HG03521 (cell line): ENCODE measurements around the gene VAX1.
"Not testable (repeated sequence)": the region's sequence is repeated elsewhere in the genome, so short reads cannot be mapped to it uniquely, and the experiment has no call there.

Experiments used
- ATAC-seq: cut with Tn5 transposase; IDR thresholded peaks from one replicate; pipeline ENCODE4 v1.9.1; 2021; ENCODE audit warnings: mild to moderate bottlenecking, moderate library complexity; ENCODE audit not compliant: unreplicated experiment

VAX1 gene, protein sequence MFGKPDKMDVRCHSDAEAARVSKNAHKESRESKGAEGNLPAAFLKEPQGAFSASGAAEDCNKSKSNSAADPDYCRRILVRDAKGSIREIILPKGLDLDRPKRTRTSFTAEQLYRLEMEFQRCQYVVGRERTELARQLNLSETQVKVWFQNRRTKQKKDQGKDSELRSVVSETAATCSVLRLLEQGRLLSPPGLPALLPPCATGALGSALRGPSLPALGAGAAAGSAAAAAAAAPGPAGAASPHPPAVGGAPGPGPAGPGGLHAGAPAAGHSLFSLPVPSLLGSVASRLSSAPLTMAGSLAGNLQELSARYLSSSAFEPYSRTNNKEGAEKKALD

DNA sequence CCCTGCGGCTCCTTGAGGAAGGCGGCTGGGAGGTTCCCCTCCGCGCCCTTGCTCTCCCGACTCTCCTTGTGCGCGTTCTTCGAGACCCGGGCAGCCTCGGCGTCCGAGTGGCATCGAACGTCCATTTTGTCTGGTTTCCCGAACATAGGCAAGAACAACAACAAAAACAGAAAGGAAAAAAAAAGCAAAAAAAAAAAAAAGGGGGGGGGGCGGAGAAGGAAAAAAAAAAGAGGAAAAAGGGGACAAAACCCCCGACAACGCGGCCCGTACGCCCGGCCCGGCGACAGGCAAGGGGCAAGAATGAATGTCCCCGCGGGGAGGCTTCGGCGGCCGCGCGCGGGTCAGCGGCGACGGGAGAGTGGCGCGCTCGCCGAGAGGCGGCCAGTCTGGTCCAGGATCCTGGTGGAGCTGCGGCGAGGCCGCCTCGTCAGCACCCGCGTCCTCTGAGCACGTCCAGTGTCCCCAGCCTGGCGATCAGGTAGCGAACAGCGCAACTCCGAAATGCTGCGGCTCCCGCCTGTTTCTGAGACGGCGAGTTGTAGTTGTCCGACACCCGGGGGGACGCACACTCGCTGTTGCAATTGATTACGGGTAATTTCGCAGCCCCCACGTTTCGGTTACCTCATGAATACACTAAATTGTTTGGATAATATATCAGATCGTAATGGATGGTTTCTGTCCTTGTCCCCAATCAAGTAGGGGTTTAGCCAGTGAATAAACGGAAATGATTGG is at the start of gene VAX1:
TSS of gene VAX1 (minus strand) at position 360 of the 732 bp plus-strand sequence. CDS start at position 146, 214 bp downstream.
- ATAC-seq, result no peak

DNA sequence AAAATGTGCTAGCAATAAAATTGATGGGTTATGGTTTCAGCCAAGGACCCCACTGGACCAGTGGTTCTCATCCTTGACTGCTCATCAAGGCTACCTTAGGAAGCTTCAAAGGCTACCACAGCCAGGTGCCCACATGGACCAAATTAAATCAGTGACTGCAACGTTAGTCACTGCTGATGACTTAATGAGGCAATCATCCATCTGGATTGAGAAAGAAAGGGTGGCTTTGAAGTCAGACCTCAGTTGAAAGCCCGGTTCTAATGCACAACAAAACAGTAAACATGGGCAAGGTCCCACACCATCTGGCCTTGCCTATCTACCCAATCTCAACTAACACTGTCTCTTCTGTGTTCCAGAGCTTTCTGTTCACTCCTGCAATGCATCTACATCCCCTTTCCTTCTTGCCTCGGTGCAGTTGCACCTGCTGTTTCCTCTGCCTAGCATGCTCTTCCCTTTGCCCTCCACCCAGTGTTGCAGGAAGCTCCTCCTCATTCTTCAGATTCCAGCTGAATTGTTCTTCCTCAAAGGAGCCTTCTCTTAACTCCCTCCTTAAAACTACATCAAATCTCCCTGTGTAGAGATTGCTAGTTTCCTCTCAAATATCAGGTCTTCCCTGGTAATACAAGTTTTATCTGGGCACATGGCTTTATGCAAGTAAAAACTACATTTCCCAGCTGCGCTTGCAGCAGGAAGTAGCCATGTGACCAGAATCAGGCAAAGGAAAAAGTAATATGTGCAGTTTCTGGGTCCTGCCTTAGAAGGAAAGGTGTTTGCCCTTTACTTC is 49.0 kb upstream of the VAX1 start:
- no peak for ATAC-seq

DNA sequence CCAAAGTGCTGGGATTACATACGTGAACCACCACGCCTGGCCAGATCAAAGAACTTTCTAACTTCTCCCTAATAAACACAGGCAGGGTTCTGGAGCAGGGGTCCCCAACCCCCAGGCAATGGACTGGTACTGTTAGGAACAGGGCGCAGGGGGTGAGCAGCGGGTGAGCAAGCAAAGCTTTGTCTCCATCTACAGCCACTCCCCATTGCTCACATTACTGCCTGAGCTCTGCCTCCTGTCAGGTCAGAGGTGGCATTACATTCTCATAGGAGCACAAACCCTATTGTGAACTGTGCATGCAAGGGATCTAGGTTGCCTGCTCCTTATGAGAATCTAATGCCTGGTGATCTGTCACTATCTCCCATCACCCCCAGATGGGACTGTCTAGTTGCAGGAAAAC is 47.7 kb upstream of the VAX1 start:
- not testable (repeated sequence) for ATAC-seq

DNA sequence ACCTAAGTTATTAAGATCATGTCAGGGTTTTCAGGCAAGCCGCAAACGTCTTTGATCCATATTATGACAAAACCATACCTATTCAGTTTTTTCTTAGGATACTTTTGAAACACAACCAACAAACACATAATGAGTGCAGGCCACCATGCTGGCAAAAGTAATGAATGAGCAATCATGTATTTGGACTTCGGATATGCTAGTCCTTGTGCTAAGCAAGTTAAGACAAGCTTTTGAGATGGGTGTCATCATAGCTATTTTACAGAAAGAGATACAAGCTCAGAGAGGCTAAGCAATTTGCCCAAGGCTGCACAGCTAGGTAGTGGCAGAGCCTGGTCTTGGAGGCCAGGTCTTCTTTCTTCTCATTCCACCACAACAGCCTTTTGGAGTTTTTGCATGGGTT is 46.8 kb upstream of the VAX1 start:
- ATAC-seq, result no peak

DNA sequence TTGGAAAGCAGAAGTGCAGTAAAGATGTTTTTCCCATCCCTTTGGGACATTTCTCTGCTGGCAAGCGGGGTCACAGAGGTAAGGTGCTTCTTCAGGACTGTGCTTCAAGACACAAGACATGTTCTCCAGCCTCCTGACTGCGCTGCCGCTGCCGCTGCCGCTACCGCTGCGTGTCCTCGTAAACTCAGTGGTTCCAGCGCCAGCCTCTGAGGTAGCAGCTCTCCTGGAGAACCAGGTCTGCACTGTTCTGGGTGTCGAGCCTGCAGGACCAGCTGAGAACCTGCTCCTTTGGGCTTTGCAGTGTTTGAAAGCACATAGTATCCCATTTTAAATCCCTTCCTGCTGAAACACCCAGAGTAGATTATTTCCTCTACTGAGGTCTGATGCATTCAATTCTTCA is 46.2 kb upstream of the VAX1 start:
- ATAC-seq, result no peak

DNA sequence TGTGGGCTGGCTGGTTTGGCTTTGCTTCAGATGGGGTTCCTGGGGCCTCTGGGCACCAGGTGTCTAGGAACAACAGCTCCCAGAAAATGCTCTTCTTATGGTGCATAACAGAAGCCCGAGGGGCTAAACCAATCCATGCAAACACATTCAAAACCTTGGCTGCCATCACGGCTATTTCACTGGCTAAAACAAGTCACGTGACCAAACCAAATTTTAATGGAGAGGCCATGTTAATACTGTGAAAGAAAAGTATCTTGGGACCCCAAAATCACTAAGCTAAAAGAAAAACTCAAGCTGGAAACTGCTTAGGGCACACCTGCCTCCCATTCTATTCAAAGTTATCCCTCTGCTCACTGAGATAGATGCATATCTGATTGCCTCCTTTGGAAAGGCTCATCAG is 40.1 kb upstream of the VAX1 start:
- ATAC-seq, result no peak

DNA sequence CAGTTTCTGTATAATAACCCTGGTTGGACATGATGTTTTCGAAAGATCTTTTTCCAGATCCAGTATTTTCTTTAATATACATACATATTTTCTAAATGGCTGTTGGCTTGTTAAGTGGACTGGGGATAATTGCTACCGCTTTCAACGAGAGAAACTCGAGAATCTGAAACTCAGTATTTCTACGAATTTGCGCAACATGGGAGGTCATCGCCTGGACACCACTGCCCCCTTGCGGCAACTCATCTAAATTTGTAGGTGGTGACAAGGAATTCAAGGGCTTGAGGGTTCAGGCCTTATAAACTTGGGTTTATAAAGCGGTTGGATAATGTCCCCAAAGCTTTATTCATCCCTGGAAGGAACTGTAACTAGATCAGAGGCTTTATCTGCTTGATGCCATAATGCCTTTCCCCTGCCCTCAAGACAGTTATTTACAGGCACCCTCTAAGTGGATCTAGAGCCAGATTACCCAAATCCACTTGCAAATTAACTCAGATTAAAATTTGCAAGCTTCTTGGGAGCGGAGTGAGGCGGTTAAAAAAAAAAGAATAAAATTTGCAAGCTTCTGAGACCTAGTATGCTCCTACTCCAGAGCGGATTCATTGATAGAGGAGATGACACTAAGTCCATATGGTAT is 37.9 kb upstream of the VAX1 start:
- ATAC-seq, result peak; percentile 46

DNA sequence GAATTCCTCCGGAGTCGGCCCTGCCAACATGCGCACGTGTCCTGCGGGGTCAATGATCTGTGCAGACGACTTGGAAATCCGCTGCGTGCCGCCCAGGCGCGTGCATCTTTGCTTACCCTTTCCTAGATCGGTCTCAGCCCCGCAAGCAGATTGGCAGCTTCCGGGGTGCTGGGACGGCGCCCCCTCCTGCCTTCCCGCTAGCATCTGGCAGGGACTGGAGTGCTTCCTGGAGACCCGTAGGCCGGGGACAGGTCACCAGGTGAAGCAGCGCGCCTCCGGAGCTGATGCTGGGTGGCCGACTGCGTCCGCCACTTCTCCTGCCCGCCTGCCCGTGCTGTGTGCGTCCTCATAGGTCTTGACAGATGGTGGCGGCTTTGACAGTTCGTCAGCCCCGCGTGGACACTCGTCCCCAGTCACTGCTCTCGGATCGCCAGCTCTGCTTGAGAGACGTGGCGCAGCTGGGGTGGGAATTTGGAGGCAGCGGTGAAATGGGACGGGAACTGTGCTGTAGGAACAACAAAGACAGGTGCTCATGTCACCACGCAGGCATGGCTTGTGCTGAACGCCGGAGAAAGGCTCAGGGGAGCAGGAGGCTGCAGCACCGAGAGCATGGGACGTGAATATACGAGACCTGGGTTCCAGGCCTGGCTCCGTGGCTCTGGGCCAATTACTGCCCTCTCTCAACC is 37.3 kb upstream of the VAX1 start:
- ATAC-seq, result peak; percentile 40

DNA sequence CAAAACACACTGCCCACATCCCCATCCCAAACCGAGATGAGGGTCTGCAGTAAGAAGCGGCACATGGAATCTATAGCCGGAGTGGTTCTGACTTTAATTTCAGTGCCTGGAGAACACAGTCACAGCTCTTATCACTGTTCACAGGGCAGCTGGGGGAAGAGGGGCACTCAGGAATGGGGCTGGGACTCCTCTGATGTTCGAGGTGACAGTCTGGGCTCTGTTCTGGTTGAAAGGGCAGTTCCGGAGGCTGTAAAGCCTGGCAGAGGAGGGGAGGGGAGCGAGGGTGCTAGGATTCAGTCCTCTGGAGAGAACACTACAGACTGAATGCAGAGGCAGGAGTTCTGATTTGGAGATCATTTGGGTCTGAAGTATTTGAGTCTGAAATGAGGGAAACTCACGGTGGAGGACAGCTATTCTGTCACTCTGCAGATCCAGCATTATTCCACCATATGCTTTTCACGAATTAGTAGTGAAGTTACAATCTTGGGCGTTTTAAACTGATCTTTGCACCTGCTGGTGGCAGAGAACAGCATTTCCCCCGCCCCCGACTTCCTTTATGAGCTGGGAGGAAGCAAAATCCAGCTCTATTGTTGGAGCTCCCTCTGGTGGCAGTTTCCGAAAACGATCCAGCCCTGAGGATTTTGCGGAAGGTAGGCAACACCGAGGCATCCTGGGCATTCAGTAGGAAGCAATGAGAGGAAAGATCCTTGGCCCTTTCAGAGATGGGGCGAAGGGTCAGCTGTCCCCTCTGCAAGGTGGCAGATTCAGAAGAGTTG is 36.6 kb upstream of the VAX1 start:
- peak; percentile 78 for ATAC-seq

DNA sequence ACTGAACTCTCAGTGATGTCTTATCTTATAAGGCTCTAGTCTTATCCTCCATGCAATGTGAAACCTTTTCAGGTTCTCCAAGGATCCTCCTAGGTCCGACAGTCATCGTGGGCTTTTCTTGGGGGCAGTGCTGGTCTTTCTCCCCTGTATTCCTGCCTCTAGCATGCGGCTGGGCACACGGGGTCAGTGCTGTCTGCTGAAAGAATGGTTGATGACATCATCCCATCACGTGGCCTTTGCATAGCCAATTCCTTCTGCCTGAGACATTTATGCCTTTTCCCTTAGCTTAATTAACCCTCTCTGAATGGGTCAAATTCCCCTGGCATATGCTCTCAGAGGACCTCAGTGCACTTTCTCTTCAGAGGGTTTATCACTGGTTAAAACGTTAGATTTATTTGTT is 32.2 kb upstream of the VAX1 start:
- no peak for ATAC-seq

DNA sequence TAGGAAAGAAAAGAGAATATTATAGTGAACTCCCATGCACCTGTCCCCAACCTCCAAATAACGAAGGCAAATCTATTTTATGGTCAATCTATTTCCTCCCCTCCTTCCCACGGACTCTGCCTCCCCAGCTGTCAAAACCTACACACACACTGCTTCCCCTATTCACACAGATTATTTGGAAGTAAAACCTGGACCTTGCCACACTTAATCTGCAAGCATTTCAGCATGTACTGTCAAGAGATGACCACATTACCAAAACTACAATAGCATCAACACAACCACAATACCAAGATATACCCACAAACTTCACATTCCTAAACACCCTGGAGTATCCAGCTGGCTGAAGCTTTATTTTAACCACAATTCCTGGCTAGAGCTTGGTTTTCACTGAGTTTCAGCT is 31.4 kb upstream of the VAX1 start:
- ATAC-seq, result no peak

DNA sequence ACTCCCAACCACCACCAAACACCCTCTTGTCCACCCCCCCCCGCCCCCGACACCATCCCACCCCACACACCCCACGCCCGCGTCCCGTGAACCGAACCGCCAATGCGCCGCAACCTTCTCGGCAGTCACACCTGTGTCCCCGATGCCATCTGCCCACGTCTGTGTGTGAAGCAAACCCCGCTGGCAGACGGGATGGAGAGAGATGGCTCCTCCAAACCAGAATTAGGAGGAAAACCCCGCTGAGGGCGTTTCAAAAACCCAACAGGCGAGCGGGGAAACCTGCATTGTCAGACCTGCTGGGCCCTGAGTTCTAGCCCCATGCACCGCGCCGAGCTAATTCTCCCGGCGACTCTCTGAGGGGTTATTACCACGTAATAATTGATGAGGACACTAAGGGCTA is 30.7 kb upstream of the VAX1 start:
- no peak for ATAC-seq

DNA sequence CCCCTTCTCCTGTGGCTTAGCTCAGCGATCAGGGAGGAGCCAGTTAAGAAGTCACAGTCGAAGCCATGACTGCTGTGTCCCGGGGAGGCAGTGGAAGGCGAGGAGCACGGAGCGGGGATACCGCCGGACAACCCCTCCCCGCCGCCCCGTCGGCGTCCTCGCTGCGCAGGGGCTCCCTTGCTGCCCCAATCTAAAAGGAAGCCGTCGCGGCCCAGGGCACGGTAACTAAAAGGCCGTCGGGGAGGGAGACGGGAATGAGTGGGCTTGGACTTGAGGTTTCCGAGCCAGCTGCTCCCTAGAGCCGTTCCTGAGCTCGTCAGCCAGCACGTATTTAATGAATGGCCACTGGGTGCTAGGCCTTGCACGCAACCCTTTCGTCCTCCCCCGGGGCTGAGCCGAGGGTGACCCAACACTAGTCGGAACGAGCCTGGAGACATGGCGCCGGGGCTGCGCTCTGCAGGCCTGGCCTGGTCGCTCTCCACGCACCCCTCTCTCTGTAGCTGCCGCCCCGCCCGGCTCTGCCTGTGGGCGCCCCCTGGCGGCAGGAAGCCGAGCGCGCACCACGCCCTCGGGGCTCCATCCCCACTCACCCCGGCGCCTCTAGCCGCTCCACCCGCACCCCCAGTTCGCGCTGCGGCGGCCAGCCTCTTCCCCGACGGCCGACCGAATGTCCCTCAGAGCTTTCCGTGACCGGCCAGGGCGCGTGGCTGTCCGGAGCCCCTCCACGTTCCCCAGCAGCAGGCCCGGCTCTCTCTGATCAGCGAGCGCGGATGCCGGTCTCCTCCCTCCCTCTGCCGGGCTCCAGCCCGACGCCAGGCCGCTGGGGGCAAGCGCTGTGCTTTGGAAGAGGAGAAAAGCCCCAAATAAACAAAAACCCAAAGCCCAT is 30.0 kb upstream of the VAX1 start:
- ATAC-seq, result peak; percentile 95

DNA sequence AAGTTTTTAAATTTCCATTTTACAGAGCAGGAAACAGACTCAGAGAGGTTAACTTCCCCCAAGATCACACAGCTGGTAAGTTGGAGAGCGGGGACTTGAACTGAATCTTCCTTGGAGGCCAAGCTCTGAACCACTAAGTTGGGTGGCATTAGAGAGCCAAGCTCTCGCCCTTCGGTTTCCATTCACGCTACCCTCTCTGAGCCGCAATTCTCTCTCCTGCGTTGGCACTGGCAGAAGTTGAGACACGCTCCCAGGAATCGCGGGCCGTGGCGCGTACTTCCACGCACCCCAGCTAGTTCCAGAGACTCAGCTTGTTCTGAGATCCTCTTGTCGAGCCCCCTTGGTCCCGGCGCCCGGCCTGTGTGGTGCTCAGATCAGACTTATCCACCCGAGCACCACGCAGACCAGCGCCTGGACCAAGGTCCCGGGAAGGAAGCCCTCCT is 29.3 kb upstream of the VAX1 start:
- no peak for ATAC-seq

DNA sequence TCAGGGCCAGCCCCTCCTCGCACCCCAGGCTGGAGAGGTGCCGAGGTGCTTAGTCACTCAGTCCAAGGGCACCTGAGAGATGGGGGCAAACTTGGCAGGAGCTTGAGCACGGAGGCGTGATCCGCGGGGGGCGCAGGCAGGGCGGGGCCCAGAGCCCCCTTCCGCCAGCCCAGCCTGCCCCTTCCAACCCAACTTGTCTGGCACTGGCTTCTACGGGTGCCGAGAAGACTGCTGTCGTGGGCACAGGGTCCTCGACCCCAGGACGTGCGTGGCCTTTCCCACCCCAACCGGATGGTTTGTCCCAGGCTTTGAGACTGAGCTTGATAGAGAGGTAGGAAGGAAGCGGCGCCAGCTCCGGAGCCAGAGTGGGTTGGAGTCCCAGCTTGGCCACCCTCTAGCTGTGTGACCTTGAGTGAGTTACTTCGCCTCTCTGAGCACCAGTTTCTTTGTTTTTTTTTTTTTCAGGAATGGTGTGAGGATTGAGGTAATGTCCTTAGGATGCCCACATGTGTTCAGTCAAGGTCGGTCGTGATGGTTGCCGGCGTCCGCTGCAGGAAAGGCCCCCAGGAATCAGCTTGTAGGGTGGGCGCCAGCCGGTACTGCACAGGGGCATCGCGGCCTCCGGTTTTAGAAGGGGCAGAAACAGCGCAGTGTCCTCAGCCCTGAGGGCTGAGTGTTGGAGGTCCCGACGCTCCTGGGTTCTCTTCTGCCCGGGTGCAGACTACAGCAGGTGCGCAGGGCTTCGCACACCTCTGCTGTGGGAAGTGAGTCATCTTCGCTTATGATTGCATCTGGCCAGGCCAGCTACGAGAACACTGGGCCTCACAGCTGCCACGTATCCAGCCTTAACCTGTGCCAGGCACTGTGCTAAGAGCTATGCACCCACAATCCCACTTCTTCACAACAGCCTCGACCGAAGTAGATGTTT is 28.6 kb upstream of the VAX1 start:
- ATAC-seq, result no peak

DNA sequence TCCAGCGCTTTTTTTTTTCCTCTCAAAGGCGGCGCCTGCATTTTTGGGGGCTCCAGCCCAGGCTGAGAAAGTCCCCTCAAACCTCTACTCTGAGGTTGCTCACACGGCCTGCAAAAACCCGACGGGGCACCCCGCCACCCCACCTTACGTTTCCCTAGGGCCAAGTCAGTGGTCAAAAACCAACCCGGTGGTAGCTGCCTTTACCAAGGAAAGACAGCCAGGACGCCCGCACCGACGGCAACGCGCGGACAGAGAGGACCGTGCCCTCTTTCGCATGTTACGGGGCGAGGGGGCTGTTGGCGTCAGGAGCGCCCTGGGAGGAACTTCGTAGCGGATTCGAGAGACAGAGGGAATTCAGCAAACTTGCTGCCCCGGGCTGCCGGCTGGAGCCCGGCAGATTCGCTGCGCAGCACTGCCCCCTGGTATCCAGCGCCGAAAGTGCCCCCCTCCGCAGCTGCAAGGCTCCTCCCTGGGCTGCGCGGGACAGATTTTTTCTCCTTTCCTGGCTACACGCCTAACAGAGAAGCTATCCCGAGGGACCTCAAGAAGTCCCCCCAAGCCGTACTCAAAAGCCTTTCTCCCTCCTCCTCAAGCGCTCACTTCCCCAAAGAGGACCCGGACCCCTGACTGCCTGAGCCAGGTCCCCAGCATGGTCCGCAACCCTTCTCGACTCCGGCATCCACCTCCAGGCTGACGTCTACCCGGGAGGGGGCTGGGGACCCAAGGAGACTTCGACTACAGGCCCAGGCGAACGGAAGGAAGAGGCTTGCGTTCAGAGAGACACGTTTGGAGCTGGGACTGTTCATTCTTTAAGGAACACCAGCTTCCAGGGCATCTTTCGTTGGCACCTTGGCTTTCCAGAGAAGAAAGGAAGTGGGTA is 27.7 kb upstream of the VAX1 start:
- no peak for ATAC-seq
